Ramos (cell line): ENCODE data around the gene CHAC2.
"Not testable (repeated sequence)": the region's sequence is repeated elsewhere in the genome, so short reads cannot be mapped to it uniquely, and the experiment has no call there.

Experiments
- in situ Hi-C: fragments of 300-500 bp; cut with MboI; formaldehyde crosslinking; loops from one replicate; pipeline ENCODE4 v1.14.3; 2022; ENCODE audit warnings: low sequenced_read_pairs; ENCODE audit not compliant: unreplicated experiment

Gene CHAC2

GRCh38 chr2:53767405-53768241 lies at the start of gene CHAC2:
TSS of gene CHAC2 (plus strand) at chr2:53767804. CDS start at chr2:53767887, 83 bp downstream.
- in situ Hi-C loops, result no loop called here

GRCh38 chr2:53720944-53721343 lies 46.7 kb upstream of the CHAC2 start:
- in situ Hi-C loops, result not testable (repeated sequence)

GRCh38 chr2:53724536-53724935 lies 43.1 kb upstream of the CHAC2 start:
- in situ Hi-C loops, result no loop called here

GRCh38 chr2:53725662-53726061 lies 41.9 kb upstream of the CHAC2 start:
- in situ Hi-C loops, result no loop called here

GRCh38 chr2:53727921-53728320 lies 39.7 kb upstream of the CHAC2 start:
- in situ Hi-C loops, result no loop called here

GRCh38 chr2:53729143-53729762 lies 38.4 kb upstream of the CHAC2 start:
- in situ Hi-C loops, result no loop called here

GRCh38 chr2:53737091-53737490 lies 30.5 kb upstream of the CHAC2 start:
- in situ Hi-C loops, result no loop called here

- in situ Hi-C loops, result no loop called here
Measured at GRCh38 chr2:53739032-53739431, 28.6 kb upstream of the CHAC2 start.

- in situ Hi-C loops, result no loop called here
Measured at GRCh38 chr2:53740170-53740569, 27.4 kb upstream of the CHAC2 start.

GRCh38 chr2:53744395-53745065 lies 23.1 kb upstream of the CHAC2 start:
- in situ Hi-C loops, result no loop called here

GRCh38 chr2:53750041-53750768 lies 17.4 kb upstream of the CHAC2 start:
- in situ Hi-C loops, result no loop called here

- in situ Hi-C loops, result no loop called here
Measured at GRCh38 chr2:53751728-53752127, 15.9 kb upstream of the CHAC2 start.

GRCh38 chr2:53752385-53752784 lies 15.2 kb upstream of the CHAC2 start:
- in situ Hi-C loops, result no loop called here

GRCh38 chr2:53753041-53753440 lies 14.6 kb upstream of the CHAC2 start:
- in situ Hi-C loops, result no loop called here

GRCh38 chr2:53755121-53755520 lies 12.5 kb upstream of the CHAC2 start:
- in situ Hi-C loops, result no loop called here

- in situ Hi-C loops, result no loop called here
Measured at GRCh38 chr2:53756644-53757043, 11.0 kb upstream of the CHAC2 start.

GRCh38 chr2:53757206-53757605 lies 10.4 kb upstream of the CHAC2 start:
- in situ Hi-C loops, result not testable (repeated sequence)

GRCh38 chr2:53765767-53766166 lies 1.8 kb upstream of the CHAC2 start:
- in situ Hi-C loops, result no loop called here

GRCh38 chr2:53768242-53768542 lies 588 bp downstream of the CHAC2 start:
- in situ Hi-C loops, result no loop called here

- in situ Hi-C loops, result no loop called here
Measured at GRCh38 chr2:53769318-53769945, 1.8 kb downstream of the CHAC2 start.
